C4-2B (cell line): Measurements from ENCODE around the gene CEACAM19.

Experiments used
- ZFX ChIP-seq: fragments of 450-650 bp; IDR thresholded peaks from 2 replicates; pipeline ENCODE4 v1.6.1; 2017
- TF ChIP-seq, protein P1 (sequence below): fragments of 450-650 bp; conservative IDR thresholded peaks from 2 replicates; pipeline ENCODE4 v1.5.1; 2017; ENCODE audit warnings: mild to moderate bottlenecking

DNA sequence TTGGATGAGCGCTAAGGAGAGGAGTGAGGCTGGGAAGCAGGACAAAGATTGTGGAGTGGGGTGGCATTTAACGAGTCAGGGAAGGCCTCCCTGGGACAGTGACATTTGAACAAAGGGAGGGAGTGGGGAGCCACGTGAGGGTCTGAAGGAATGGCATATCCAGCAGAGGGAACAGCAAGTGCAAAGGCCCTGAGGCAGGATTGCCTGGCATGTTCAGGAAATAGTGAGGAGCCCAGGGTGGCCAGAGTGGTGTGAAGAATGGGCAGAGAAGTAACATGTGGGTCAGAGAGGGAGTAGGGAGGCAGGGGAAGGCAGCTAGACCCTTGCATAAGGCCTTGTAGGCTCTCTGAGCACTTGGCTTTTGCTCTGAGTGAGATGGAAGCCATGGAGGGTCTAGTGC is 42.5 kb upstream of the CEACAM19 start:
- TF ChIP-seq, protein P1, sequence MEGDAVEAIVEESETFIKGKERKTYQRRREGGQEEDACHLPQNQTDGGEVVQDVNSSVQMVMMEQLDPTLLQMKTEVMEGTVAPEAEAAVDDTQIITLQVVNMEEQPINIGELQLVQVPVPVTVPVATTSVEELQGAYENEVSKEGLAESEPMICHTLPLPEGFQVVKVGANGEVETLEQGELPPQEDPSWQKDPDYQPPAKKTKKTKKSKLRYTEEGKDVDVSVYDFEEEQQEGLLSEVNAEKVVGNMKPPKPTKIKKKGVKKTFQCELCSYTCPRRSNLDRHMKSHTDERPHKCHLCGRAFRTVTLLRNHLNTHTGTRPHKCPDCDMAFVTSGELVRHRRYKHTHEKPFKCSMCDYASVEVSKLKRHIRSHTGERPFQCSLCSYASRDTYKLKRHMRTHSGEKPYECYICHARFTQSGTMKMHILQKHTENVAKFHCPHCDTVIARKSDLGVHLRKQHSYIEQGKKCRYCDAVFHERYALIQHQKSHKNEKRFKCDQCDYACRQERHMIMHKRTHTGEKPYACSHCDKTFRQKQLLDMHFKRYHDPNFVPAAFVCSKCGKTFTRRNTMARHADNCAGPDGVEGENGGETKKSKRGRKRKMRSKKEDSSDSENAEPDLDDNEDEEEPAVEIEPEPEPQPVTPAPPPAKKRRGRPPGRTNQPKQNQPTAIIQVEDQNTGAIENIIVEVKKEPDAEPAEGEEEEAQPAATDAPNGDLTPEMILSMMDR = no peak
- no peak for TF ChIP-seq ZFX
